Upper lobe of left lung (tissue), 4 donors: Measurements from ENCODE around the gene ATF5.

Experiments
- EP300 ChIP-seq, 4 donors: sonication (generic); formaldehyde crosslinking; IDR thresholded peaks; one replicate each; pipeline ENCODE4 v1.5.1; 2017; ENCODE audit warnings: antibody characterized with exemption in 4 of 4, control low read depth in 2 of 4
- POLR2A ChIP-seq, 4 donors: fragments of 450-650 bp; IDR thresholded peaks; one replicate each; pipeline ENCODE4 v1.5.1; 2016 to 2017; ENCODE audit warnings: antibody characterized with exemption in 4 of 4, mild to moderate bottlenecking in 2 of 4

DNA sequence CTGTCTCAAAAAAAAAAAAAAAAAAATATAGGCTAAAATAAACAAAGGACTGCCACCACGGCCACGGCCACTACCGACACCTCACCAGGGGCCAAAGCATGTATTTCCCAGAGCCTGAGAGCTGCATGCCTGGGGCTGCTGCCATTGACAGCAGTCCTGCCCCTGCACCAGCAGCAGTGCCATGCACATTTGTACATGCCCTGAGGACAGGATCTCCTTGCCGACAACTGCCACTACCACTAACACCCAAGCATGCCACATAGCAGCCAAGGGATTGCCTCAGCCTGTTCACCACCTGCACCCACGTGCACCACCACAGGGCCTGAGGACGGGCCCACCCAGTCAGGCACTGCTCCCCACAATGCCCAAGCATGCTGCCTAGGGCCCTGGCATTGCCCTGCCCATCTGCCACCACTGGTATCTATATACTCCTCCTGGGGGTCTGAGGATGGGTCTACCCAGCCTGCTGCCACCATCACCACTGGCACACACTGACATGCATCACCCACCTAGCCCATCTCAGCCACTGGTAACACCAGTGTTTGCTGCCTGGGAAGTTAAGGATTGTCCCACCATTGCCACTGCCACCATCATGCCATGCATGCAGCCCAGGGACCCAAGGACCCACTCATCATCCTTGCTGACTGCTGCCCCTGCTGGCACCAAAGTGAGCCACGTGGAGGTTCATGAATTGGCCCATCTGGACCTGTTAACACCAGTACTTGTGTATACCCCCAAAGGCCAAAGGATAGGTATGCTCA is 10.9 kb downstream of the ATF5 start:
- TF ChIP-seq POLR2A (IDR thresholded peaks at IDR 0.05), result no peak
- no peak for TF ChIP-seq EP300 (IDR thresholded peaks at IDR 0.05)
